H7 (cell line): ENCODE data around the gene ZBTB47. TPM values are rescaled to one million over a fixed set of nuclear protein-coding genes. Genes with fewer than 3 reads are reported as not detected.

Experiments used
- DNase-seq: peaks from one replicate; pipeline ENCODE4 v3.0.0; 2012
- H3K27me3 ChIP-seq: 2 replicates; pipeline ENCODE4 v1.6.0; 2011; ENCODE audit warnings: mild to moderate bottlenecking, low read length; ENCODE audit not compliant: control insufficient read depth, insufficient read depth
- H3K36me3 ChIP-seq: replicated peaks from 2 replicates; pipeline ENCODE4 v1.5.1; 2011; ENCODE audit warnings: low read length; ENCODE audit not compliant: control insufficient read depth, insufficient read depth
- H3K4me3 ChIP-seq: 2 replicates; pipeline ENCODE4 v1.5.1; 2011; ENCODE audit warnings: low read depth, mild to moderate bottlenecking, control low read depth, low read length, moderate library complexity; ENCODE audit not compliant: insufficient read depth
- total RNA-seq: library from RNA; depleted of rRNA; stranded (reverse); fragments of >200 nt; shearing (Covaris generic); gene quantifications from 2 replicates; pipeline ENCODE4 v1.2.3, GENCODE V29; 2014

ZBTB47 gene
- total RNA-seq, 1 experiment from 2014 or later: 8.0 TPM

DNA sequence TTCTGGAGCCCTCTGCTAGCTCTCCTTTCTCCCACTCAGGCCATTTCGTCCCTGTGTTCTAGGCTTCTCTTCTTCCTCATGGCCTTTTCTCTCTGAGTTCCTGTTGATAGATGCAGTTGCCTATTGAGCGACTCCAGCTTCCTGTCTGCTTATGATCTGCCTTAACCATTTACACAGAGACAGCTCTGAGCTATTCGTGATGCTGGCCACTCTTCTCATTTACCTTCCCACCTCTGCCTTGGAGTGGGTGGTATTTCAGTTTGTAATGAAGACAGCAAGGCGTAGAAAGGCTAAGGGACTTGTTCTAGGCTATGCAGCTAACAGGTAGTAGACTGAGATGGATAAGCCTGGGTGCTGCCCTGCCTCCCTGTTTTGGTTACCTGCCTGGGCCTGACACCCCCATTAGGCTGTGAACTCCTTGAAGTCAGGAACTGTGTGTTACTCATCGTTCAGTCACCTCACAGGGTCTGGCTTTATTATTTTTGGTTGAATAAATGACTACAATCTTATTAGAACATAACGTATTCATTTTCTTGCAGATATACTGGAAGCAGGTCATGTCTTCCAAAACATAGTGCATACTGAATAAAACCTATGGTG is 12.6 kb upstream of the ZBTB47 start:
- Histone ChIP-seq H3K27me3 (no peaks in the 10 kb centered on the region), H3K36me3 (peaks cover 51% of the 10 kb centered on the region), H3K4me3 (no peak overlapping the region)
- no peak for DNase-seq

DNA sequence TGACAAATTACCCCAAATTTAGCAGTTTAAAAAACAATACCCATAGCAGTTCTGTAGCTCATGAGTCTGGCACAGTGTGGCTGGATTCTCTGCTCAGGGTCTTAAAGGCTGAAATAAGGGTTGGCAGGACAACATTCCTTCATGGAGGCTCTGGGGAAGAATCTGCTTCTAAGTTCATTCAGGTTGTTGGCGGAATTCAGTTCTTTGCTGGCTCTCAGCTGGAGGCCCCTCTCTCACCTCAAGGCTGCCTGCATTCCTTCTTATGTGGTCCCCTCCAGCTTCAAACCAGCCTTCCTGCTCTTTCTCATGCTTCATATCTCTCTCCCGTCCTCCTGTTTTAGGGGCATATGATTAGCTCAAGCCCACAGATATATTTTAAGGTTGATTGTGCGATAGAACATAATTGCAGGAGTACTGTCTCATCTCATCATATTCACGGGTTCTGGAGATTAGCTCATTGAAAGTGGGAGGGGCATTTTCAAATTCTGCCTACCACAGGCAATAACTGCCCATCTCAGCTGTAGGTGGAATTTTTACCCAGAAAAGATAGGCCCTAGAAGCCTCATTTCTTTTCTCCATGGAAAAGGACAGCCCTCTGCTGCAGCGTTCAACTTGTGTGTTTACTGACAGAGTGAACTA is 5.6 kb upstream of the ZBTB47 start:
- Histone ChIP-seq H3K36me3 (peaks cover 21% of the 10 kb centered on the region), H3K27me3 (no peaks in the 10 kb centered on the region), H3K4me3 (no peak overlapping the region)
- DNase-seq: peak; percentile 40

DNA sequence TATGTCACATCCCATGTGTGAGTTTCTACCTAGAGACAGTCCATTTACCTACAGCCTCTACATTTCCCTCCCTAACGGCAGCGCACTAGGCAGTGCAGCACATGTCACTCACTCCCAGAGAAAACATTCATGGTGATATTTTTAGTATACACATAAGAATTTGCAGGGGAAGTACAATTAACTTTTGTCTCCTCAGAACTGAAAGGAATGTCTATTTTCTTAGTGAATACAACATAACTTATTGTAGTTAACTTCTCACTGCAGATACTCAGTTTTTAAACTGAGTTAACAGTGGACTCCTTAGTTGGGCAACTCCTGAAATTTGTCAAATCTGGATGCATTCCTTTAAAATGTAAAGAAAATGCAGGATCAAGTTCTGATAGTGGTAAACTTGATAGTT is 4.5 kb upstream of the ZBTB47 start:
- Histone ChIP-seq H3K36me3 (peaks cover 19% of the 10 kb centered on the region), H3K27me3 (no peaks in the 10 kb centered on the region), H3K4me3 (no peak overlapping the region)
- no peak for DNase-seq

DNA sequence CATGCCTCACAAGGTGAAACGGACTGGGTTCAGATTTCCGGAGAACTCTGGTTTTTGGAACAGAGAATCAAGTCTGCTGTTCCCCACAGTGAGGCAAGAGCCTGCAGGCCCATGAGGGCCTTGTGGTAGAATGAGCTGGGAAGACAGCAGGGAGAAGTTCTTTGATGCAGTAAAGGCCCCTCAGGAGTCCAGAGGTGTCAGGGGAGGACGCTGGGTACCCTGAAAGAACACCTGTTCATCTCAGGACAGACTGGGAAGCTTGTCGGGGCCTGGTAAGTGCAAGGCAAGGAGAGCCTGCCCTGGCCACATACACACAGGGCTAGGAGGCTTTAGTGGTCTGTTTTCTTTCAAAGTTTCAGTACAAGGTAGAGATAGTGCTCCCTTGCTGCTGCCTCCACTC is 3.7 kb upstream of the ZBTB47 start:
- no peak overlapping the region for H3K4me3 ChIP-seq
- DNase-seq: no peak
- peaks cover 13% of the 10 kb centered on the region for H3K36me3 ChIP-seq
- no peaks in the 10 kb centered on the region for H3K27me3 ChIP-seq

DNA sequence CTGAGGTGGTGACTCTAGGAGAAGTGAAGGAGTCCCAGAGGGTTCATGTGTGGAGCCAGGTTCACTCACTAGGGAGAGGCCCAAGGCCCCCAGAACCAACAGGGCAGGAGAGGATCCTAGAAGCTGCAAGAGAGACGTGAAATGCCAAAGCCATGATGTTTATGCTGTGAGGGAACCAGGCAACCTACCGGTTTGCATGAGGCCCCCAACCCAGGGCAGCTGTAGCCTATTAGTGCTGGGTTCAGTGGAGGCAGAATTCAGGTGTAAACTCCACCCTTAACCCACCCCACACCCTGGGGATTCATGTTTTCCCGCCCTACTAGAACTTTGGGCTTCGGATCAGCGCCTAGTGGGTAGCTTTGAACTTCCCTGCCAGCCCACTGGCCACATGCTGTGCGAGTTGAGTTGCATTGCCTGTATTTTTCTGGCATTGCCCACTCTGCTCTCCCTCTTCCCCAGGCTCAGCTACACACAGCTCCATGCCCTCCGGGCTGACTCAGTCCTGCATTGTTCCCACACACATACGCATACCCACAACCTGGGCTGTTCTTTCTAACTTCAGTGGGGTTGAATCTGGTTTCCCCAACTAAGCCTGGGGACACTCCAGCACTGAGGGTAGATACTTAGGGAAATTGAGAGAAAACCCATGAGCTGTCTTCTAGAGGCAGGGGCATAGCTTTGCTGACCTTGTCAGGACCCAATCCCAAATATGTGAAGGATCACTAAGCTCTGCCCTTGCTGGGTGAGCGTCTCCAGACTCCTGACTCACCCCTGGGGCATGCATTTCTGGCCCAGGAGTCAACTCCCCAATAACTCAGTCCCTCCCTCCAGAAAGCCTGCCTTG is 2.0 kb upstream of the ZBTB47 start:
- Histone ChIP-seq H3K36me3 (peaks cover 6% of the 10 kb centered on the region), H3K27me3 (no peaks in the 10 kb centered on the region), H3K4me3 (no peak overlapping the region)
- peak; percentile 45 for DNase-seq

DNA sequence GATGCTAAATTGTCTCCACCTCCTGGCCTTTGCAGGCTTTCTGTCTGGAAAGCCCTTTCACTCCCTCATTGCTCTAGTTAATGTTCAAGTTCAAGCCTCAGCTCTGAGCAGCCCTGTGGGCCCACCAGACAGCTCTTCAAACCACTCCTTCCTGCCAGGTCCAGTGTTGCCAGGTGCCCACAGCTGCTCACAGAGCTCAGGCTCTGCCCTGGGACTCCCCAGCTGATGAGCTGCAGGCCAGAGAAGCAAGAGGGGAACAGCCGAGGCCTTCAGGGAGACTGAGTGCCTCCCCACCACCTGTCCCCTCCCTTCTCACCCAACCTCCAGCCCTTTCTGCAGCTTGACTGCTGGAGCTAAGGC is 1.3 kb upstream of the ZBTB47 start:
- Histone ChIP-seq H3K27me3 (no peaks in the 10 kb centered on the region), H3K4me3 (no peak overlapping the region), H3K36me3 (peaks cover 2% of the 10 kb centered on the region)
- no peak for DNase-seq

DNA sequence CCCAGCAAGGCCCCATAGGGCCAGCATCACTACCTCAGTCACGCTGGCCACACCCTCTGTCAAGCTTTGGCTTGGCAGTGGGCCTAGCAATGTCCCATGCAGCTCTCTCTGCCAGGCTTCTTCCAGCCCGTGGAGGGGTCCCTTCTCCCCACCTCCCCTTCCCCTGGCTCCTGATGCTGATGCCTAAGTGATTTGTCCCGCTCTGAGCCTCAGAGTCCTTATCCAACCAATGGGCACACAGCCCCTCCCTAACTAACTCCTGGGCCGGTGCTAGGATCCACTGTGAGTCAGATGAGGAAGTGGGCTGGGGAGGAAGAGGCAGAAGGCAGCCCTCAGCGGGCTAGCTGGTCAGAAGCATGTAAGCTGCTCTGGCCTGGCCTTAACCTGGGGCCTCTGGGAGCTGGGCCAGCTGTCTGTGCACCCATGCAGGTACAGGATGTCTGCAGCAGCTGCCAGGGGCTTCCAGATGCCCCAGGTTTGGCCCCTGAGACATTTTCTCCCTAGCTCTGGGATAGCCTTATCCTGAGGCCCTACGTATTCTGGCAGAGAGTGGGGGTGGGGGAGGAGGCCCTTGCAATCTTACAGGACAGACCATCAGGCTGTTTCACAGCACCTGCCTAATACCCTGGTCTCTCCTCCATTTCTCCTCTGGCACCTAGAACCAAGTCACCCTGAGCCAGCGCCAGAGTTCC is 740 bp upstream of the ZBTB47 start:
- Histone ChIP-seq H3K36me3 (peaks cover 1% of the 10 kb centered on the region), H3K4me3 (no peak overlapping the region), H3K27me3 (no peaks in the 10 kb centered on the region)
- peak; percentile 50 for DNase-seq

DNA sequence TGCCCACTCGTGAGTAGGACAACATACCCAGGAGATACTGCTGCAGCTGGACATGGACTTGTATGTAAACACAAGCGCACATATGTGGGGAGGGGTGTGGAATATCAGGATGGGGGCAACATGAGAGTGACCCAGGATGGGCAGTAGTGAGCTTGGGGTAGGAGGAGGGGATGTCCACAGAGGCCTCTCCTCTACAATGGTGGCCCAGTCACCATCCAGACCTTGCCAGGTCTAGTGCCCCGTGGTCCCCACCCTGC is 266 bp upstream of the ZBTB47 start:
- H3K36me3 ChIP-seq: no peaks in the 10 kb centered on the region; the same call in none of the 2 replicates
- DNase-seq: no peak

DNA sequence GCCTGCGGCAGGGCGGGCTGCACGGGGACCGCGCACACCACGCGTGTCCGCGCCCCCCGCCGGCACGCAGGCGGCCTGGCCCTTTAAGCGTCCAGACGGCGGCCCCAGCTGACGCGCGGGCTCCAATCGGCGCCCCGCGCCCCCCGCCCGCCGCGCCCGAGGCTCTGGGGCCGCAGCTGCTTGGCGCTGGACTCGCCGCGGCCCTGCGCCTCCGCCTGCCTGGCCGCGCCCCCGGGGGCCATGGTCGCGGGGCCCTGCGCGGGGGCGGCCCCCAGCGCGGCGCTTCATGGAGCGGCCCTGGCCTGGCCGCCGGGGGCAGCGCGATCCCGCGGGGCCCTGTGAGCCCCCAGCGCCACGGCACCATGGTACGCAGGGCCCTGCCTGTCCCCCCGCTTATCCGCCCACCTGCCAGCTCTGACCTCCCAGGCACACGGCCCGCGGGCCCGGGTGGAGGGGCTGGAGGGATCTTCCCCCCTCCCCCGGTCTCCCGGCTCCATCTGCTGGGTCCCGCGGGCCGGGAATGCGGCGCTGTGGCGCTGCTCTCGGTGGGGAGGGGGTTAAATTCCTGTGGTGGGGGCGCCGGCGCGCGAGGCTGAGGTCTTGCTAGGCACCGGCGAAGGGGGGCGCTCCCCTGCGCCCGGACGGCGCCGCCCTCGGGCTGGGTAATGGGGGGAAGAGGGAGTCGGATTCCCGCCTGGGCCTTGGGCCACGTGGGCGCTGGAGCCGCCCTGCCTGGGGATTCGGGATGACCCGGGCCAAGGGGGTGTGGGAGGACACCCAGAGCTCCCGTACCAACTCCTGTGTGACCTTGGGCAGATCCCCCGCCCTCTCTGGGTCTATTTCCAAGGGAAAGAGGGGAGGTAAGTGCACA is 1.1 kb downstream of the ZBTB47 start:
- Histone ChIP-seq H3K27me3 (no peaks in the 10 kb centered on the region), H3K4me3 (peak overlapping the region; percentile 69), H3K36me3 (no peaks in the 10 kb centered on the region; the same call in 1 of the 2 replicates)
- DNase-seq: peak; percentile 96

More for the DNA sequence above, 266 bp upstream of the ZBTB47 start:
- Histone ChIP-seq H3K27me3 (no peaks in the 10 kb centered on the region), H3K4me3 (peak overlapping the region; percentile 69; the same call in 1 of the 2 replicates)

DNA sequence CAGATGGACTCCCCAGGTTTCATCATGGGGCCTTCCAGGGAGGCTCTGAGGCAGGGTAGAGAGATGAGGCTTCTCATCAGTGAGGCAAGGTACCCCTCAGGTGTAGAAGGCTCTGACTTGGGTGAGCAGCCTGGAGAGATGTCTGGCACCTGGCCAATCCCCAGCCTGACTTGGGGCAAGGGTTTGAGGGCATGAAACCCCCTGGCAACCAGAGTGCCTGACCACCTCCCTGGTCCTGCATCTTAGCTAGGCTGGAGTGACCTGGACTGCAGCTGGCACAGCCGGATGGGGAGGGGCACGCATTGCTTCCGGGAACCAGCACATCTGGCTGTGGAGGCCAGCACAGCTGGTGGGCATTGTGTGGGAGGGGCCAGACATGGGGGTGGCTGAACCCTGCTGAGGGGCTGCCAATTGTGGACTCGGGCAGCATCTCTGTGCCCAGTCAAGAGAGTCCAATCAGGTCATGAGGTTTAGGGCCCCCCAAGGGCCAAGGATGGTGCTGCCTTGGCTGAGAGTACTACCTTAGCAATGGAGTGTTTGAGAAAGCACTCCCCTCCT is 1.9 kb downstream of the ZBTB47 start:
- peak overlapping the region; percentile 69 for H3K4me3 ChIP-seq
- H3K36me3 ChIP-seq: no peaks in the 10 kb centered on the region; the same call in 1 of the 2 replicates
- H3K27me3 ChIP-seq: no peaks in the 10 kb centered on the region
- peak; percentile 68 for DNase-seq

DNA sequence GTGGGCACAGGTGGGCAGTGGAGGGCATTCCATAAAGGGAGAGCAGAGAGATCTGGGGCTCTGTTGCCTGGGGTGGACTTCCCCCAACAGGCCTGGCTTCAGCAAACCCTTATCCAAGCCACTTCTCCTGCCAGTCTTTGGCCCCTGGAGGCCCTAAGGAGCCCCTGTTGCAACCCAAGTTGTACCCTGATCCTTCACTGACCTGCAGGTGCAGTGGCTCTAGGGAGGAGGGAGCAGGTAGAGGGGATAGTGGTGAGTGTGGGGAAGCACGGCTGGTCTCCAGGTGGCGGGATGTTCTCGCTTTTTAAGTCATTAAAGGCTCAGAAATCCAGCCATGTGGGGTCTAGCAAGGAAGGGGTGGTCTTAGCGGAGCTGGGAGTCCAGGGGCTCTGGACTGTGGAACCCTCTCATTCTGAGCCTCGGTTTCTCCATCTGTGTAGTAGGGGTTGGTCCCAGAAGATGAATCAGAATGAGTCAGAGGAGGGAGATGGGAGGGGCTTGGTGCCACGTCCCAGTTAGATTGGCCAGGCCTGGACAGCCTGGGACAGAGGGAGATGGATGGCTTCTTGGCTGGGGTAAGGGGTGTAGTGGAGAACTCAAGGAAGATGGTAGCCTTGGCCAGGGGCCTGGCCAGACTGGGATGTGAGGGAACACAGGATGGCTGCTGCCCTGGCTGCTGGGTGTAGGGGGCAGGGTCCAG is 2.6 kb downstream of the ZBTB47 start:
- H3K36me3 ChIP-seq: no peaks in the 10 kb centered on the region
- H3K27me3 ChIP-seq: no peaks in the 10 kb centered on the region
- H3K4me3 ChIP-seq: no peak overlapping the region
- DNase-seq: peak; percentile 69

DNA sequence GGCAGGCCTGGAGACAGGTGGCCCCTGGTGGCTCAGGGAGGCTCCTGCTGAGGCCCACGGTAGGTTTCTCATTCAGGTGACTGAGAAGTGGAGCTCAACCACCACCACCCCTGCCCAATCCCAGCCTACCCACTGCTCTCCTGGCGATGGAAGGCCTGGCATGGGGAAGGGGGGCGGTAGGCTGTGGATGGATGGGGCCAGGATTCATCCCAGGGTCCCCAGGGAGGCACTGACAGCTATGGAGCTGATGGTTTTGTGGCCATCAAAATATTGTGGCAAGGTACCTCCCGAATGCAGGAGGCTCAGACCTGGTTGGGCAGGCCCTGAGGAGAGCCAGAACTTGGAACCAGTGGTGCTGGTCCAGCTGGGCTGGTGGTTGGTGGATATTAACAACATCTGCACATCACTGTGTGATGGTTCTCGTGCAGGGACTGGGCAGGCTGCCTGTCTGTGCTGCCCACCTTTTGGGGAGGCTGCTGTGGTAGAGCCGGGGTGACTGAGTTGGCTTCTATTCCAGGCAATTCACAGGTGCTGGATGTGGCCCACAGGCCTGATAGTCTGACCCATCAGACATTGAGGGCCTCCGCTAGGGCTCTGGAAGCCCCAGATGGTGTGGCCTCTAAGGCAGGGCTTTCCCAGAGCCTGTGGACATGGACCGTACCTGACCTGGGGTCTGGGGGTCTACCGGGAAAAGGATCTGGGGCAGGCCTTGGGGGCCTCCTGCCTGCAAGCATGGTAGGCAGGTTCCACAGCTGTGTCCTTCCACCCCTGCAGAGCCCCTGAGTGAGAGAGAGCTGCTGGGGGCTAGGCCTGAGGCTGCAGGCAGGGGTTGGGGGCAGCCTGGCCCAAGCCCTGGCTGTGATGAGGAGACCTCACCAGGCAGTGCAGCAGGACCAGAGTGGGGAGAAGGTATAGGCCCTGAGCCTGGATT is 3.4 kb downstream of the ZBTB47 start:
- H3K4me3 ChIP-seq: no peak overlapping the region
- DNase-seq: peak; percentile 44
- no peaks in the 10 kb centered on the region for H3K27me3 ChIP-seq
- H3K36me3 ChIP-seq: no peaks in the 10 kb centered on the region
